Adrenal gland (tissue), 12 donors: ENCODE results near the gene HHAT. TPM values are rescaled to one million over a fixed set of nuclear protein-coding genes. Genes with fewer than 3 reads are reported as not detected.
"Not testable (repeated sequence)": the region's sequence is repeated elsewhere in the genome, so short reads cannot be mapped to it uniquely, and the experiment has no call there.

ENCODE experiments used
- DNase-seq, 7 donors: peaks; one replicate each; pipeline ENCODE4 v3.0.0-alpha.2; 2019 to 2020
- H3K27ac ChIP-seq, 5 donors: fragments of 200-600 bp; sonication (generic) in 4 of 5; 1 replicate in 3 of 5; 2 replicates in 2 of 5; pipeline versions ENCODE4 v1.5.1 to v1.8.0; 2016 to 2020; ENCODE audit warnings: mild to moderate bottlenecking in 1 of 5
- H3K27me3 ChIP-seq: fragments of 200-600 bp; 2 replicates; pipeline ENCODE4 v1.8.0; 2021
- H3K36me3 ChIP-seq, 2 donors: fragments of 200-600 bp; replicated peaks in 1 of 2; 1 replicate in 1 of 2; 2 replicates in 1 of 2; pipeline versions ENCODE4 v1.5.1 to v1.8.0; 2018 to 2022
- H3K4me1 ChIP-seq, 2 donors: fragments of 200-600 bp; replicated peaks in 1 of 2; 1 replicate in 1 of 2; 2 replicates in 1 of 2; pipeline versions ENCODE4 v1.5.1 to v1.8.0; 2018 to 2021
- H3K4me3 ChIP-seq, 4 donors: fragments of 200-600 bp; sonication (generic) in 3 of 4; one replicate each; pipeline ENCODE4 v1.5.1; 2016 to 2018
- H3K9me3 ChIP-seq, 3 donors: fragments of 200-600 bp; sonication (generic) in 1 of 3; replicated peaks in 1 of 3; 1 replicate in 2 of 3; 2 replicates in 1 of 3; pipeline versions ENCODE4 v1.5.1 to v1.8.0; 2016 to 2021
- CTCF ChIP-seq, 6 experiments: fragments of 450-650 bp in 4 of 6; fragments of 200-600 bp in 2 of 6; sonication (generic) in 1 of 6; IDR thresholded peaks; 1 replicate in 5 of 6; 2 replicates in 1 of 6; pipeline versions ENCODE4 v1.5.1 to v1.8.0; 2016 to 2021; ENCODE audit warnings: antibody characterized with exemption in 6 of 6, mild to moderate bottlenecking in 2 of 6, moderate library complexity in 1 of 6
- POLR2A ChIP-seq, 2 donors: fragments of 450-650 bp; IDR thresholded peaks; one replicate each; pipeline ENCODE4 v1.6.1; 2017; ENCODE audit warnings: antibody characterized with exemption in 2 of 2, mild to moderate bottlenecking in 2 of 2, moderate library complexity in 1 of 2
- WGBS, 4 donors: extraction: QIAGEN DNeasy Blood & Tissue Kit in 2 of 4; methylation state at CpG; one replicate each; pipeline versions ENCODE4 v1.1.5 to v1.1.7; 2013 to 2017; 5-methylcytosine and 5-hydroxymethylcytosine counted together
- intact Hi-C, 2 donors: fragments of 100-400 bp; cut with DNase I; formaldehyde crosslinking; loops; one replicate each; pipeline versions ENCODE4 v1.14.1 to v1.15.0; 2022 to 2023
- polyA plus RNA-seq, 3 donors: library from polyadenylated mRNA; stranded (reverse); fragments of 200-250 nt in 2 of 3; fragments of 350-450 nt in 1 of 3; fragmentation: Illumina TruSeq in 1 of 3; extraction: RNeasy Lipid Tissue Mini Kit (QIAGEN cat#74804) in 1 of 3; gene quantifications; one replicate each; pipeline ENCODE4 v1.2.3, GENCODE V29; 2013 to 2014
- total RNA-seq, 9 donors: library from RNA; depleted of rRNA in 4 of 9; stranded (reverse); fragments of >200 nt in 4 of 9; fragments of 120-200 nt in 1 of 9; fragmentation: NEBNext Ultra II Directional in 1 of 9; extraction: Animal tissue kit (Norgen Biotek cat#: 25700) in 1 of 9; gene quantifications; one replicate each; pipeline versions ENCODE4 v1.1.0 to v1.2.4, GENCODE V29; 2013 to 2023
- donor health status: healthy with polysubstance abuse.
- donor health status: Bipolar disorder and iron deficiency.
- donor health status: DM: yes; HTN: yes; CAD: no.
- donor health status: DM: no; HTN: no; CAD: no.
- donor health status: DM: no; HTN: no; CAD: no.
- donor health status: DM: yes; HTN: yes; CAD: no.

HHAT gene
- total and polyA plus RNA-seq, 12 donors = 3.1 to 26.7 (median 12.3) TPM

DNA sequence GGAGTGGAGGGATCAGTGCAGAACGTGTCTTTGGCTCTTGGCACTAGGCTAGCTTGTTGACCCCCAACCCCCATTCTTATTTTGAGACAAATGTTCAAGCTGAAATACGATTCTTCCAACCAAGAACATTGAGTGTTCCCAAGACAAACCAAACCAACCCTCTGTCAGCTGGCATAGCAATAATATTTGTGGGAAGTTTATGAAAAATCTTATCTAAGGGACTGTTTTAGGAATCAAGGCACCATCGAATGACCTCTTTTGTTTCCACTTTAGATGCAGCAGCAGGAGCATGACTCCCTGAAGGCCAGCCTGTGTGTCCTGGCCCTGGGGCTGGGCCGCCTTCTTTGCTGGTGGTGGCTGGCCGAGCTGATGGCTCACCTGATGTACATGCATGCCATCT, 89.2 kb downstream of the HHAT start:
- TF ChIP-seq POLR2A (IDR thresholded peaks at IDR 0.05) = no peak
- TF ChIP-seq CTCF (IDR thresholded peaks at IDR 0.05) = no peak

GRCh38 chr1:210418863-210419650, 90.4 kb downstream of the HHAT start:
- intact Hi-C loops = no loop called here
- TF ChIP-seq POLR2A (IDR thresholded peaks at IDR 0.05) = no peak
- WGBS, 4 donors = 82 to 90% (median 87%) methylated on average over 7 of the region's 7 CpGs

More for the DNA sequence above, 89.2 kb downstream of the HHAT start:
- no peak overlapping the region for H3K27ac ChIP-seq
- H3K36me3 ChIP-seq = peaks cover 0 to 4% of the 10 kb centered on the region in 2 donors
- no peaks in the 10 kb centered on the region for H3K9me3 ChIP-seq
- no peak overlapping the region for H3K4me3 ChIP-seq
- no peaks in the 10 kb centered on the region for H3K4me1 ChIP-seq
- no peak for DNase-seq
- 87 to 97% (median 93%) methylated on average over 5 of the region's 5 CpGs for WGBS, 4 donors
- intact Hi-C loops = no loop called here
- H3K27me3 ChIP-seq = no peaks in the 10 kb centered on the region

DNA sequence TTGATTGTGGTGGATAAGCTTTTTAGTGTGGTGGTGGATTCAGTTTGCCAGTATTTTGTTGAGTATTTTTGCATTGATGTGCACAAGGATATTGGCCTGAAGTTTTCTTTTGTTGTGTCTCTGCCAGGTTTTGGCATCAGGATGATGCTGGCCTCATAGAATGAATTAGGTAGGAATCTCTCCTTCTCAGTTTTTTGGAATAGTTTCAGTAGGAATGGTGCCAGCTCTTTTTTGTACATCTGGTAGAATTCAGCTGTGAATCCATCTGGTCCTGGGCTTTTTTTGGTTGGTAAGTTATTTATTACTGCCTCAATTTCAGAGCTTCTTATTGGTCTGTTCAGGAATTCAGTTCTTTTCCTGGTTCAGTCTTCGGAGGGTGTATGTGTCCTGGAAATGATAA, 98.0 kb downstream of the HHAT start:
- H3K36me3 ChIP-seq, H3K4me1 ChIP-seq, H3K4me3 ChIP-seq, H3K9me3 ChIP-seq, H3K27ac ChIP-seq, intact Hi-C loops, DNase-seq, H3K27me3 ChIP-seq: not testable (repeated sequence)
- 75 to 100% (median 94%) methylated on average over 1 of the region's 1 CpG for WGBS, 4 donors

More at GRCh38 chr1:210418863-210419650, 90.4 kb downstream of the HHAT start:
- H3K4me1 ChIP-seq = no peaks in the 10 kb centered on the region
- no peak for DNase-seq
- peaks cover 0 to 4% of the 10 kb centered on the region in 2 donors for H3K36me3 ChIP-seq
- H3K9me3 ChIP-seq = no peaks in the 10 kb centered on the region
- no peaks in the 10 kb centered on the region for H3K27me3 ChIP-seq
- H3K4me3 ChIP-seq = no peak overlapping the region
- no peak overlapping the region for H3K27ac ChIP-seq

DNA sequence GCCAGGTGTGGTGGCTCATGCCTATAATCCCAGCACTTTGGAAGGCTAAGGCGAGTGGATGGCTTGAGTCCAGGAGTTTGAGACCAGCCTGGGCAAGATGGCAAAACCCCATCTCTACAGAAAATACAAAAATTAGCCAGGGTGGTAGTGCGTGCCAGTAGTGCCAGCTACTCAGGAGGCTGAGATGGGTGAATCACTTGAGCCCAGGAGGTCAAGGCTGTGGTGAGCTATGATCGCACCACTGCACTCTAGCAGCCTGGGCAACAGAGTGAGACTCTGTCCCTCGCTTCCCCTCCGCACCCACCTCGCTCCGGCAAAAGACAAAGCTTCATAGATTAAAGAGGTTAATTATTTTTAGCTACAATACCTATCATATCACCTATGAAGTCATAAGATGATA, 100.0 kb downstream of the HHAT start:
- intact Hi-C loops = no loop called here
- TF ChIP-seq POLR2A (IDR thresholded peaks at IDR 0.05) (no peak), CTCF (IDR thresholded peaks at IDR 0.05) (no peak)
- no peak overlapping the region for H3K27ac ChIP-seq
- H3K4me3 ChIP-seq = no peak overlapping the region
- DNase-seq = peak in 4 of 7 donors; percentile 8 to 31 (median 20)
- 81 to 87% (median 86%) methylated on average over 7 of the region's 7 CpGs for WGBS, 4 donors
- no peaks in the 10 kb centered on the region for H3K36me3 ChIP-seq
- no peaks in the 10 kb centered on the region for H3K9me3 ChIP-seq
- H3K4me1 ChIP-seq = no peaks in the 10 kb centered on the region
- H3K27me3 ChIP-seq = no peaks in the 10 kb centered on the region

GRCh38 chr1:210434223-210434622, 105.5 kb downstream of the HHAT start:
- WGBS, 4 donors = 83 to 91% (median 85%) methylated on average over 4 of the region's 4 CpGs
- no peaks in the 10 kb centered on the region for H3K27me3 ChIP-seq
- H3K36me3 ChIP-seq = no peaks in the 10 kb centered on the region
- no peak overlapping the region for H3K27ac ChIP-seq
- intact Hi-C loops = no loop called here
- H3K9me3 ChIP-seq = no peaks in the 10 kb centered on the region
- H3K4me3 ChIP-seq = no peak overlapping the region
- no peak for TF ChIP-seq POLR2A (IDR thresholded peaks at IDR 0.05)
- TF ChIP-seq CTCF (IDR thresholded peaks at IDR 0.05) = no peak
- no peaks in the 10 kb centered on the region for H3K4me1 ChIP-seq
- DNase-seq = no peak
